ENCODE data around the gene LMTK2. TPM values are rescaled to one million over a fixed set of nuclear protein-coding genes. Genes with fewer than 3 reads are reported as not detected.

The LMTK2 gene
- total RNA-seq, 1 donor from 2014 or later, result 15.4 TPM

DNA sequence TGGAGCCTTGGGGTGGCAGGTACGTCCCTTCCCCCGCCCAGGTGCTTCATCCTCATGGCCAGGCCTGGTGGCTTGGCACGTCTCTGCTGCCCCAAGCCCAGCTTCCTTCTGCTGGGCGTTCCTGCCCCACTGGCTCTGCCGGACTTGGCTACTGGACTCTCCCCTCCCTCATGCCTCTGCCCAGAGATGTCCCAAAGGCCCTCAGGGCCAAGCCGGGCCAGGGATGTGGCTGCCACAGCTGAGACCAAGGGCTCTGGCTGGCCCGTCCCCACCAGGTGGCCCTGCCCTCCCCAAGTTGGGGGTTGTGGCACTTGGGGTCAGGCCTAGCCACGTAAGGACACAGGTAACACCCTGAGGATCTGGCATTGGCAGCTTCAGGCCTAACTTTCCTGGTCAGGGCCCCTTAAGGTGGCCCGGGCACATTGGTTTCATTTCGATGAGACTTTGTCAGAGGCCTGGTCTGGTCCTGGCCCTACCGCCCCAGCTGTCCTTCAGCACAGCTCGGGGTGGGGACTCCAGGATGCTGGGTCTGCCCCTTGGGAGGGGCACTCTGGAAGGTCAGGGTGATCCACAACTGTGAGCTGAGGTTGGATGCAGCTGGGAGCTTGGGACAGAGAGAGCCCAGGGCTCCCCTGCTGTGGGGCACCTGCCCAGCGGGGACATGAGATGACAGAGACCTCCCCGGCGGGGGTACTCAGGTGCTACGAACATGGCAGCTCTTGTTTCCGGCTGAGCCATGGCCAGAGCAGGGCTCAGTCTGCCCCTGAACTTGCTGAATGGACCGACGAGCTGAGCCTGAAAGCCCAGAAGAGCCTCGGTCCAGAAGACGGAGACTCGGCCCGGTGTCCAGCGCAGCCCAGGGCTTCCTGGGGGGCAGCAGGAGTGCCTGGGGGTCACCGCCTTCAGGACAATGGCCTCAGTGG is 107.5 kb downstream of the LMTK2 start:
- TF ChIP-seq, protein P1, sequence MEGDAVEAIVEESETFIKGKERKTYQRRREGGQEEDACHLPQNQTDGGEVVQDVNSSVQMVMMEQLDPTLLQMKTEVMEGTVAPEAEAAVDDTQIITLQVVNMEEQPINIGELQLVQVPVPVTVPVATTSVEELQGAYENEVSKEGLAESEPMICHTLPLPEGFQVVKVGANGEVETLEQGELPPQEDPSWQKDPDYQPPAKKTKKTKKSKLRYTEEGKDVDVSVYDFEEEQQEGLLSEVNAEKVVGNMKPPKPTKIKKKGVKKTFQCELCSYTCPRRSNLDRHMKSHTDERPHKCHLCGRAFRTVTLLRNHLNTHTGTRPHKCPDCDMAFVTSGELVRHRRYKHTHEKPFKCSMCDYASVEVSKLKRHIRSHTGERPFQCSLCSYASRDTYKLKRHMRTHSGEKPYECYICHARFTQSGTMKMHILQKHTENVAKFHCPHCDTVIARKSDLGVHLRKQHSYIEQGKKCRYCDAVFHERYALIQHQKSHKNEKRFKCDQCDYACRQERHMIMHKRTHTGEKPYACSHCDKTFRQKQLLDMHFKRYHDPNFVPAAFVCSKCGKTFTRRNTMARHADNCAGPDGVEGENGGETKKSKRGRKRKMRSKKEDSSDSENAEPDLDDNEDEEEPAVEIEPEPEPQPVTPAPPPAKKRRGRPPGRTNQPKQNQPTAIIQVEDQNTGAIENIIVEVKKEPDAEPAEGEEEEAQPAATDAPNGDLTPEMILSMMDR (IDR thresholded peaks at IDR 0.05), result no peak
- Mint-ChIP-seq H3K4me3 (ENCODE audit: unreplicated experiment) (no peak overlapping the region), H3K27ac (ENCODE audit: unreplicated experiment) (no peak overlapping the region), H3K36me3 (ENCODE audit: unreplicated experiment) (peaks cover 16% of the 10 kb centered on the region), H3K27me3 (ENCODE audit: unreplicated experiment) (no peaks in the 10 kb centered on the region), H3K4me1 (ENCODE audit: unreplicated experiment) (peaks cover 16% of the 10 kb centered on the region), H3K9me3 (ENCODE audit: unreplicated experiment) (peaks cover 5% of the 10 kb centered on the region)
- DNase-seq (ENCODE audit: extremely low spot score, unreplicated experiment), result no peak

DNA sequence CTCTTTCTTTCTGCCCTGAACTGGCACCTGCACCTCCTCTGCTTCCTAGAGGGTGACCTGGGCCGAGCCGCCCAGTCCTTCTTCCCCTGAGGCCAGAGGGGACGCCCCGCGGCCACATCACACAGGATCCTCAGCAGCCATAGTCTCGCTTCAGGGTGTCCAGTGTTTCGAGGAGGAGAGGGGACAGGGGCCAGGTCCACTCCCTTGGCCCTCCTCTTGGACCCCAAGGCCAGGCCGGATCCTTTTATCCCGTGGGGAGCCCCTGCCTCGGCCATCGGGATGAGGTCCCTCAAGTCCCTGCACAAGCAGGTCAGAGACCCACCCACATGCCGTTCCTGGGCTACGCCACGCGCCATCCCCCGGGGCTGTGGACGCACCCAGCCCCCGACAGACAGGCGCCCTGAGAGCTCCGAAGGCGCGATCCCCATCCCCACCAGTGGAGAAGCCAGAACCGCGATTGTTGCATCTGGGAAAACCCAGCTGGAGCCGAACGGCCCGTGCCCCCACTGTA is 108.2 kb downstream of the LMTK2 start:
- Mint-ChIP-seq H3K36me3 (ENCODE audit: unreplicated experiment) (peaks cover 18% of the 10 kb centered on the region), H3K9me3 (ENCODE audit: unreplicated experiment) (peaks cover 7% of the 10 kb centered on the region), H3K27ac (ENCODE audit: unreplicated experiment) (no peak overlapping the region), H3K4me1 (ENCODE audit: unreplicated experiment) (peaks cover 18% of the 10 kb centered on the region), H3K4me3 (ENCODE audit: unreplicated experiment) (no peak overlapping the region), H3K27me3 (ENCODE audit: unreplicated experiment) (no peaks in the 10 kb centered on the region)
- TF ChIP-seq, protein P1 (IDR thresholded peaks at IDR 0.05), result no peak
- no peak for DNase-seq (ENCODE audit: extremely low spot score, unreplicated experiment)

DNA sequence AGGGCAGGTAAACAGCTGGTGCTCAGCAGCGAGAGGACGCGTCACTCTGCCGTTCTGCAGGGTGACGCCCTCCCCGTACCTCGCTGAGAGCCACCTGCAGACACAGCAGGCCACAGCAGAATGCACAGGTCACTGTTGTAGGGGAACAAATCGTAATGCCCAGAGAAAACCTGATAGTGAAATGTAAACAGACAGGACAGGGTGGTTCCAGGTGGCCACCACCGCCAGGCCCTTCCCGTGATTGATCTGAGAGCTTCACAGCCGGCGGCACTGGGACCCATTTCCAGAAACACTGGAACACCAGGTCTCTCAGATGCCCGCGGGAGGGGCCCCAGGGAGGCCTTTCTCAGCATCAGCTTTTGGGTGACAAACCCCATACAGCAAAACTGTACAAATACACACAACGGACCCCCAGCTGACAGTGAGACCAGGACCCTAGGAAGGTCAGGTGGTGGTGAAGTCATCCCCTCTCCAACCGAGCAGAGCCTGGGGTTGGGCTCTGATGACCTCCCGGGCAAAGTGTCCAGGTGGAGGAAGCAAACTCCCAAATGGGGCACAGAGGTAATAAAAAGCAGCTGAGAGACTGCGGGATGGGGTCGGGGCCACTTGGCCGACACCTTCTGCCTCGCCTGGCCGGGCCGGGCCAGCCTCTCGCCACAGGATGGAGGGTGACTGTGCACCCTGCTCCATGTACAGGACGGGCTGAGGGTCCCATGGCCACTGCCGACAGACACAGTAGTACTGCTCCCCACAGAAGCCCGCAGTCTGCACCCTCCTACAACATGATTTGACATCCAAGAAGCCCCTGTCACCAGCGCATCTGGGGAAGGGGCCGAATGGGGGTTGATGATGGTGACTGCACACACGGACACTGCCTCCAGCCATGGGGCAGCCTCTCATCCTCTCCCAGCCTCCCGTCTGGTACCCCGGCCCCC is 109.2 kb downstream of the LMTK2 start:
- Mint-ChIP-seq H3K9me3 (ENCODE audit: unreplicated experiment) (peaks cover 7% of the 10 kb centered on the region), H3K4me1 (ENCODE audit: unreplicated experiment) (peaks cover 18% of the 10 kb centered on the region)

DNA sequence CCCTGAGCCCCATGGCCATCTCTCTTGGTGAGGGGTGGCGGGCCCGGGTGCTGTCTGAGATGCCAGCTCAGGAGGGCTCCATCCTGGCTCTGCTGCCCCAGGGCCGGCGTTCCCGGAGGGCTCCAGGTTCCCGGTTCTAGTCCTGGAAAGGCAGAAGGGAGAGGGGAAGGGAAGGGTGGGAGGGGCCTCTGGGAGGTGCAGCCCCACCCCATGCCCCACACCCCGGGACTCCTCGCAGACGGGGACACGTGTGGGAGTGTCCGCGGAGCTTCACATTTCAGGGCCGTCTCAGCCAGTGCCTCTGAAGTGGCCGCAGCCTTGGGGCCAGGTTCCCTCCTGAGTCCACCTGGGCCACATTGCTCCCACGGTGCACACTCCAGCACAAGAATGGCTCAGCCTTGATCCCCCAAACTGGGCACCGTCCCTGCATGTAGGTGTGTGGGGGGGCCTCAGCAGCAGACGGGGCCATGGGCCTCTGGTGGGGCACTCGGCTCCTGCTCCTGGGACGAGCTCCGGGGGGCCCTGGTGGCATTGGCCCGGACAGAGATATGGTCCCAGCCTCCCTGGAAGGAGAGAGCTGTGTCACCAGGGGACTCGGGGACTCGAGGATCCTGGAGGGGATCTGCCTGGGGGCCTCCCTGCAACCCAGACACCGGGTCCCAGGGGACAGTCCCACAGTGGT is 110.4 kb downstream of the LMTK2 start:
- peaks cover 7% of the 10 kb centered on the region for H3K9me3 Mint-ChIP-seq (ENCODE audit: unreplicated experiment)
- peaks cover 22% of the 10 kb centered on the region for H3K36me3 Mint-ChIP-seq (ENCODE audit: unreplicated experiment)
- no peak overlapping the region for H3K4me3 Mint-ChIP-seq (ENCODE audit: unreplicated experiment)
- no peaks in the 10 kb centered on the region for H3K27me3 Mint-ChIP-seq (ENCODE audit: unreplicated experiment)
- DNase-seq (ENCODE audit: extremely low spot score, unreplicated experiment), result no peak
- H3K4me1 Mint-ChIP-seq (ENCODE audit: unreplicated experiment), result peaks cover 14% of the 10 kb centered on the region
- TF ChIP-seq, protein P1 (IDR thresholded peaks at IDR 0.05), result no peak
- no peak overlapping the region for H3K27ac Mint-ChIP-seq (ENCODE audit: unreplicated experiment)

More for the DNA sequence above, 109.2 kb downstream of the LMTK2 start:
- peaks cover 18% of the 10 kb centered on the region for H3K36me3 Mint-ChIP-seq (ENCODE audit: unreplicated experiment)
- H3K27me3 Mint-ChIP-seq (ENCODE audit: unreplicated experiment), result no peaks in the 10 kb centered on the region
- no peak for DNase-seq (ENCODE audit: extremely low spot score, unreplicated experiment)
- H3K4me3 Mint-ChIP-seq (ENCODE audit: unreplicated experiment), result no peak overlapping the region
- no peak overlapping the region for H3K27ac Mint-ChIP-seq (ENCODE audit: unreplicated experiment)
- TF ChIP-seq, protein P1 (IDR thresholded peaks at IDR 0.05), result no peak

Data from osteocyte (in vitro differentiated cells).